H1 (cell line): ENCODE results near the gene KDM1A. TPM values are rescaled to one million over a fixed set of nuclear protein-coding genes. Genes with fewer than 3 reads are reported as not detected.

Experiments
- ATF3 ChIP-seq: IDR thresholded peaks from 2 replicates; pipeline ENCODE4 v1.6.1; 2011; ENCODE audit warnings: low read depth, mild to moderate bottlenecking, low read length; ENCODE audit not compliant: insufficient read depth
- polyA plus RNA-seq, 7 experiments: library from polyadenylated mRNA; depleted of rRNA in 3 of 7; stranded (reverse) in 5 of 7; unstranded in 2 of 7; fragments of >200 nt in 5 of 7; fragments of 200-250 nt in 2 of 7; gene quantifications; 1 replicate in 5 of 7; 2 replicates in 1 of 7; 4 replicates in 1 of 7; pipeline versions ENCODE4 v1.2.1 to v1.2.3, GENCODE V29; 2011 to 2013; ENCODE audit warnings: missing spikeins in 2 of 7, mixed read lengths in 2 of 7
- total RNA-seq: library from RNA; stranded (reverse); fragmentation: NEBNext Ultra II Directional; extraction: Animal tissue kit (Norgen Biotek cat#: 25700); gene quantifications from 2 replicates; pipeline ENCODE4 v1.2.1, GENCODE V29; 2021

The KDM1A gene
- total and polyA plus RNA-seq, 2 of the 8 experiments (the other 6 are each of a cell fraction or from before 2014, with no cell fraction given), result 216 to 275 TPM

- no peak for TF ChIP-seq ATF3
Measured at GRCh38 chr1:23040509-23040908, 21.2 kb downstream of the KDM1A start (continued).
